GM12878 (cell line): ENCODE data around the gene MEIS2.

ENCODE experiments used
- CREM ChIP-seq: IDR thresholded peaks from 2 replicates; pipeline ENCODE4 v1.6.1; 2014; ENCODE audit warnings: antibody characterized with exemption, low read depth
- EZH2 ChIP-seq: IDR thresholded peaks from 2 replicates; pipeline ENCODE4 v1.6.1; 2012; ENCODE audit warnings: low read depth, mild to moderate bottlenecking, control low read depth, inconsistent platforms, low read length, borderline replicate concordance; ENCODE audit not compliant: control insufficient read depth
- FOXM1 ChIP-seq: IDR thresholded peaks from 2 replicates; pipeline ENCODE4 v1.6.1; 2012; ENCODE audit warnings: low read depth, mild to moderate bottlenecking, inconsistent platforms, low read length, moderate library complexity
- HDAC6 ChIP-seq: fragments of 200-600 bp; sonication (generic); IDR thresholded peaks from one replicate; pipeline ENCODE4 v1.8.0; 2017; ENCODE audit warnings: antibody characterized with exemption; ENCODE audit not compliant: unreplicated experiment
- POLR2A ChIP-seq: IDR thresholded peaks from 2 replicates; pipeline ENCODE4 v1.6.1; 2011; ENCODE audit warnings: low read depth, mild to moderate bottlenecking, low read length
- RCOR1 ChIP-seq: conservative IDR thresholded peaks from 2 replicates; pipeline ENCODE4 v1.6.1; 2012; ENCODE audit warnings: low read depth, low read length, improper control_type of control experiment
- RFX5 ChIP-seq: IDR thresholded peaks from 2 replicates; pipeline ENCODE4 v1.6.1; 2011; ENCODE audit warnings: low read depth, low read length, improper control_type of control experiment
- SP1 ChIP-seq: IDR thresholded peaks from one replicate; pipeline ENCODE4 v1.6.1; 2011; ENCODE audit warnings: low read depth, low read length
- STAT3 ChIP-seq: IDR thresholded peaks from 2 replicates; pipeline ENCODE4 v1.6.1; 2011; ENCODE audit warnings: low read depth, low read length, improper control_type of control experiment
- ZZZ3 ChIP-seq: IDR thresholded peaks from 2 replicates; pipeline ENCODE4 v1.6.1; 2011; ENCODE audit warnings: low read depth; ENCODE audit not compliant: control insufficient read depth, insufficient read length
- TF ChIP-seq, protein P1 (sequence below), 3 experiments: IDR thresholded peaks in 2 of 3; conservative IDR thresholded peaks in 1 of 3; 2 replicates each; pipeline ENCODE4 v1.5.1; 2011; ENCODE audit warnings: low read depth in 3 of 3, low read length in 3 of 3, mild to moderate bottlenecking in 3 of 3, control low read depth in 2 of 3, moderate library complexity in 2 of 3, inconsistent platforms in 1 of 3, mixed read lengths in 1 of 3; ENCODE audit not compliant: control insufficient read depth in 2 of 3, insufficient read depth in 1 of 3; ENCODE audit errors: extremely low read depth in 1 of 3
- TF ChIP-seq, protein P2 (sequence below): IDR thresholded peaks from 2 replicates; pipeline ENCODE4 v1.6.1; 2012; ENCODE audit warnings: mild to moderate bottlenecking, low read depth, low read length
- TF ChIP-seq, protein P3 (sequence below): IDR thresholded peaks from 2 replicates; pipeline ENCODE4 v1.6.1; 2012; ENCODE audit warnings: low read depth, low read length, improper control_type of control experiment

DNA sequence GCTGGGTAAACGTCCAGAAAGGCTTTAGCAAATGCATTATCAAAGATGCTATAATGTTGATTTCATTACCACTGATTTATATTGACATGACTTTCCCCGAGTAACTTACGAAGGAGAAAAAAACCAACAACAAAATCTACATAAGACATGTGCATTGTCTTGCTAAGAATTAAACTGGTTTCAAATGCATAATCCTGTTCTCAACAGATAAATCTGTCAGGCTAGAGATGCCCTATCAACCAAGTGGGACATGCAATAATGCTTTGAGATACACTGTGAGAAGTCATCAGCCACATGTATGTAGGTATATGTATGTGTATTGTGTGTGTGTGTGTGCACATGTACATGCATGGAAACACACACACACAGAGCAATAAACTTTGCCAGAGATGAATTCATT is 195.6 kb downstream of the MEIS2 start:
- TF ChIP-seq, protein P1, sequence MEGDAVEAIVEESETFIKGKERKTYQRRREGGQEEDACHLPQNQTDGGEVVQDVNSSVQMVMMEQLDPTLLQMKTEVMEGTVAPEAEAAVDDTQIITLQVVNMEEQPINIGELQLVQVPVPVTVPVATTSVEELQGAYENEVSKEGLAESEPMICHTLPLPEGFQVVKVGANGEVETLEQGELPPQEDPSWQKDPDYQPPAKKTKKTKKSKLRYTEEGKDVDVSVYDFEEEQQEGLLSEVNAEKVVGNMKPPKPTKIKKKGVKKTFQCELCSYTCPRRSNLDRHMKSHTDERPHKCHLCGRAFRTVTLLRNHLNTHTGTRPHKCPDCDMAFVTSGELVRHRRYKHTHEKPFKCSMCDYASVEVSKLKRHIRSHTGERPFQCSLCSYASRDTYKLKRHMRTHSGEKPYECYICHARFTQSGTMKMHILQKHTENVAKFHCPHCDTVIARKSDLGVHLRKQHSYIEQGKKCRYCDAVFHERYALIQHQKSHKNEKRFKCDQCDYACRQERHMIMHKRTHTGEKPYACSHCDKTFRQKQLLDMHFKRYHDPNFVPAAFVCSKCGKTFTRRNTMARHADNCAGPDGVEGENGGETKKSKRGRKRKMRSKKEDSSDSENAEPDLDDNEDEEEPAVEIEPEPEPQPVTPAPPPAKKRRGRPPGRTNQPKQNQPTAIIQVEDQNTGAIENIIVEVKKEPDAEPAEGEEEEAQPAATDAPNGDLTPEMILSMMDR (IDR thresholded peaks at IDR 0.05 in 2 of 3, conservative IDR thresholded peaks at IDR 0.05 in 1 of 3; ENCODE audit: control insufficient read depth in 2 of 3, extremely low read depth in 1 of 3, insufficient read depth in 1 of 3, low read depth in 3 of 3, low read length in 3 of 3), result no peak
- no peak for TF ChIP-seq STAT3
- TF ChIP-seq RFX5, result no peak
- TF ChIP-seq EZH2, result no peak
- TF ChIP-seq FOXM1, result no peak
- TF ChIP-seq CREM, result no peak
- TF ChIP-seq ZZZ3, result no peak
- TF ChIP-seq SP1, result no peak
- no peak for TF ChIP-seq POLR2A
- TF ChIP-seq, protein P2, sequence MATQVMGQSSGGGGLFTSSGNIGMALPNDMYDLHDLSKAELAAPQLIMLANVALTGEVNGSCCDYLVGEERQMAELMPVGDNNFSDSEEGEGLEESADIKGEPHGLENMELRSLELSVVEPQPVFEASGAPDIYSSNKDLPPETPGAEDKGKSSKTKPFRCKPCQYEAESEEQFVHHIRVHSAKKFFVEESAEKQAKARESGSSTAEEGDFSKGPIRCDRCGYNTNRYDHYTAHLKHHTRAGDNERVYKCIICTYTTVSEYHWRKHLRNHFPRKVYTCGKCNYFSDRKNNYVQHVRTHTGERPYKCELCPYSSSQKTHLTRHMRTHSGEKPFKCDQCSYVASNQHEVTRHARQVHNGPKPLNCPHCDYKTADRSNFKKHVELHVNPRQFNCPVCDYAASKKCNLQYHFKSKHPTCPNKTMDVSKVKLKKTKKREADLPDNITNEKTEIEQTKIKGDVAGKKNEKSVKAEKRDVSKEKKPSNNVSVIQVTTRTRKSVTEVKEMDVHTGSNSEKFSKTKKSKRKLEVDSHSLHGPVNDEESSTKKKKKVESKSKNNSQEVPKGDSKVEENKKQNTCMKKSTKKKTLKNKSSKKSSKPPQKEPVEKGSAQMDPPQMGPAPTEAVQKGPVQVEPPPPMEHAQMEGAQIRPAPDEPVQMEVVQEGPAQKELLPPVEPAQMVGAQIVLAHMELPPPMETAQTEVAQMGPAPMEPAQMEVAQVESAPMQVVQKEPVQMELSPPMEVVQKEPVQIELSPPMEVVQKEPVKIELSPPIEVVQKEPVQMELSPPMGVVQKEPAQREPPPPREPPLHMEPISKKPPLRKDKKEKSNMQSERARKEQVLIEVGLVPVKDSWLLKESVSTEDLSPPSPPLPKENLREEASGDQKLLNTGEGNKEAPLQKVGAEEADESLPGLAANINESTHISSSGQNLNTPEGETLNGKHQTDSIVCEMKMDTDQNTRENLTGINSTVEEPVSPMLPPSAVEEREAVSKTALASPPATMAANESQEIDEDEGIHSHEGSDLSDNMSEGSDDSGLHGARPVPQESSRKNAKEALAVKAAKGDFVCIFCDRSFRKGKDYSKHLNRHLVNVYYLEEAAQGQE, result no peak
- TF ChIP-seq, protein P3, sequence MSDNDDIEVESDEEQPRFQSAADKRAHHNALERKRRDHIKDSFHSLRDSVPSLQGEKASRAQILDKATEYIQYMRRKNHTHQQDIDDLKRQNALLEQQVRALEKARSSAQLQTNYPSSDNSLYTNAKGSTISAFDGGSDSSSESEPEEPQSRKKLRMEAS, result no peak
- no peak for TF ChIP-seq RCOR1
- TF ChIP-seq HDAC6, result no peak
